ENCODE results near the gene PRKRIP1.

DNA sequence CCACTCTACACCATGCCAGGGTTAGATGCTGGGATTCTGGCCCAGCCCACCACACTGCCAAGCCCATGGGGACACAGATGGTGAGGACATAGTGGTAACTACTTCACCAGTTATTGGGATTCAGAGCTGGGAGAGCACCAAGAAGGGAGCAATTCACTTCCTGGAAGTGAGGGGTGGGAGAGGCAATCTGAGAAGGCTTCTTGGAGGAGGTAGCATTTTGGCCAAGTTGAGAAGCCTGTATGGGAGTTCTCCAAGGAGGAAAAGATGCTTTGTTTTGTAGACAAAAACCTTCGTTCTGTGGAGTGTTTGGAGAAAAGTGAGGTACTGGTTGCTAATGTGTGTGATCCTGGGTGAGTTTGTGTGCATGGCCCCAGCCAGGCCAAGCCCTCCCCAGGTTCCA lies 3.8 kb upstream of the PRKRIP1 start:
- no peak for TF ChIP-seq POLR2A (IDR thresholded peaks at IDR 0.05; ENCODE audit: low read depth, low read length)
- TF ChIP-seq TAF1 (IDR thresholded peaks at IDR 0.05; ENCODE audit: borderline replicate concordance, low read depth, low read length), result no peak
- TF ChIP-seq POLR2AphosphoS5 (IDR thresholded peaks at IDR 0.05; ENCODE audit: low read depth, low read length), result no peak

Measured in GM12892 (cell line).